Erythroblast (primary cell): ENCODE measurements around the gene NPTN.

Experiments used
- GATA1 ChIP-seq: IDR thresholded peaks from 2 replicates; pipeline ENCODE4 v1.6.1; 2011; ENCODE audit warnings: low read depth, mild to moderate bottlenecking, control low read depth, low read length, moderate library complexity
- POLR2A ChIP-seq: IDR thresholded peaks from 2 replicates; pipeline ENCODE4 v1.6.1; 2011; ENCODE audit warnings: mild to moderate bottlenecking, low read length

- TF ChIP-seq POLR2A (no peak), GATA1 (no peak)
Observed at GRCh38 chr15:73601451-73602445, 31.4 kb downstream of the NPTN start.
